ENCODE measurements around the gene OTUD5. TPM values are rescaled to one million over a fixed set of nuclear protein-coding genes. Genes with fewer than 3 reads are reported as not detected.

Gene OTUD5
- total RNA-seq, 1 experiment from 2014 or later: 26.4 TPM

- DNase-seq (ENCODE audit: low spot score): peak; percentile 74
Measured at GRCh38 chrX:48911412-48912182, 45.8 kb downstream of the OTUD5 start, which contains the start of gene SLC35A2. Gene SLC35A2, minus strand, starts transcription at chrX:48911646. Its CDS starts 10 bp downstream, at chrX:48911636.

GRCh38 chrX:48910926-48911411 lies 46.4 kb downstream of the OTUD5 start:
- DNase-seq (ENCODE audit: low spot score): no peak

DNA sequence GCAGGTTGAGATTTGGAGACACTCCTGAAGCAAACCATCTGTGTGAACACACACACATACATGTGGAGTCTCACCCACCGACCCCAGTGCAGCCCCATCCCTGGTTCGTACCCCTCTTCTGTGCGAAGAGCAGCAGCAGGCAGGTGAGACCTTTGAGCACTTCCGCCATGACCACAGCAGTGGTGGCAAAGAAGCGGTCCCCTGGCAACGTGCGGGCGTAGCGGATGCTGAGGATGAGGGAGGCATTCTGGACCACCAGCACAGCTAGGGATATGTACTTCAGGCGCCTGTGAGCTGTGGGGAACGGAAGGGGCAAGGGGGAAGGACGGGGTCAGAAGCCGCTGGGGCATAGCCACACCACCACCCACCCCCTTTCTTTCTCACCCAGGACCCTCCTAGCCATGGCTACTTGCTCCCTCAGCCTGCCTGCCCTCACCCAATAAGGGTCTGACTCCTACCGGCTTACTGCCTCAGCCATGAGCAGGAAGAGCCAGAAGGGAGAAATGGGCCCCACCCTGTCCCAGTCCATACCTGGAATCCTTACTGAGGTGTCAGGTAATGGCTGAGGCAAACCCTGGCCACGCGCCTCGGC lies 47.6 kb downstream of the OTUD5 start:
- no peak for DNase-seq (ENCODE audit: low spot score)

DNA sequence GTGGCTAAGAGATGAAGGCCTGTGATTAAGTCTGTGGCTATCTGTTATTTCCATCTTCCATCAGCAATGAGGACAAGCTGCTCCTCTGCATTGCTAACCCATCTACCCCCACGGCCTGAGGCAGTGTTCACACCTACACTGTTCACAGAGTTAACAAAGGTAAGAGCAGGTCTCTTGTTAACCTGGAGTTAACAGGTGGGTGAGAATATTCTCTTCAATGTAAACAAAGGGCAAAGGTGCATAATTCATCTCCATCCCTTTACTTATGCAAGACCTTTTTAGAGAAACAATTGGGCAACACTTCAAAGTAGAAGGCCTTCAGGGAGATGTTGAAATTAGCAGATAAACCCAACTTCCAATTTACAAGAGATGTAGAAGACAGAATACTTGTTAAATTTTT lies 48.8 kb downstream of the OTUD5 start:
- DNase-seq (ENCODE audit: low spot score): no peak

DNA sequence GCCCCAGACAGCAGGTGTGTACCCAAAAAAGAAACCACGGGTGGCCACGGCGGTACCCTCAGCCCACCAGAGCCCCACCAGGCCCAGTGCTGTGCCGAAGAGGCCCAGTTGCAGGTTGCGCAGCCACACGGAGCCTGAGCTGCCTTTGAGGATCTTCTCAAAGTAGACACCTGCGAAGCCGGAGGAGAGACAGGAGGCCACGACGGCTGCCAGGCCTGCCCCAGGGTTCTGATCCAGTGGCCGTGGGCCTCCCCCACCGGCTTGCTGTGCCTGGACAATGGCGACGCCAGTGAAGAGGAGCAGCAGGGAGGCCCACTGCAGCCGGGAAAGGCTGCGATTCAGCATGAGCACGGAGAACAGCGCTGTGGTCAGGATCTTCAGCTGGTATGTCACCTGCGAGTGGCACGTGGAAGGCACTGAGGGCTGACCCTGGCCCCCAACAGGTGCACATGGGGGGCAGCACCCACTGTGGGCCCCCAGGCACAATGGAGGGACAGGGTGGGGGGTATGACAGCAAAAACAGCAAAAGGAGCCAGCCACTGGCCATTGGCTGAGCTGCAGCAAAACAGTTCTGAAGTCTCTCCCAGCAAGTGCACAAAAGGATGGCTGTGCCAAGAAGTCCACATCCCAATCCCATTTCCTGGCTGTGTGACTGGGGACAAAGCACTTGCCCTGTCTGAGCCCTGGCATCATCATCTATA lies 52.2 kb downstream of the OTUD5 start:
- no peak for DNase-seq (ENCODE audit: low spot score)

- no peak for DNase-seq (ENCODE audit: low spot score)
Measured at GRCh38 chrX:48904626-48905025, 52.8 kb downstream of the OTUD5 start.

GRCh38 chrX:48904180-48904579 lies 53.2 kb downstream of the OTUD5 start:
- DNase-seq (ENCODE audit: low spot score): no peak

DNA sequence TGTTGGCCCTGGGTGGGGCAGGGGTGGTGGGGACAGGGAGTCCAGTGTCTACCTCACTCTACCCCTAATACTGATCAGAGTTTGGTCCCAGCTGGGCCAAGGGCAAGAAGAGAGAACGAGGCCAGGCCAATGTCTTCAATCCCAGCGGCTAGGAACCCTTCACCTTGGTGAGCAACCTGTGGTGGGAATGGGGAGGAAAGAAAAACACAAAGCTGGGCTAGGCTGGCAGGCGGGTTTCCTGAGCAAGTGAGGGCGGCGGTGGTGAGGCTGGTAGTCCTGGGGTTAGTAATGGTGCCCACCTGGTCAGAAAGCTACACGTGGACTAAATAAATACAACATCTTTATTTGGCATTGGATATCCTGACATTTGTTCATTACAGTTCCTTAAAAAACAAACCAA lies 54.1 kb downstream of the OTUD5 start:
- no peak for DNase-seq (ENCODE audit: low spot score)

DNA sequence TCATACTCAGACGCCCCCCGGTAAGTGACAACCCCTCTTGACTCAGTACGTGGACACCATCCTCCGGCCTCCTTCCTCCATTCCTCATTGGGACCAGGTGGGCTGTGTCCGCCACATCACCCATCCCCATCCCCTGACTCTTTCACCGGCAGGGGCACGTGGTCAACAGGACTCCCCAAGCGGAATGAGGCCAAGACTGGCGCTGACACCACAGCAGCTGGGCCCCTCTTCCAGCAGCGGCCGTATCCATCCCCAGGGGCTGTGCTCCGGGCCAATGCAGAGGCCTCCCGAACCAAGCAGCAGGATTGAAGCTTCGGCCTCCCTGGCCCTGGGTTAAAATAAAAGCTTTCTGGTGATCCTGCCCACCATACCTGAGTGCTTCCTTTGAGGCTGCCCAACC lies 54.6 kb downstream of the OTUD5 start:
- no peak for DNase-seq (ENCODE audit: low spot score)

- no peak for DNase-seq (ENCODE audit: low spot score)
Measured at GRCh38 chrX:48902135-48902534, 55.3 kb downstream of the OTUD5 start.

DNA sequence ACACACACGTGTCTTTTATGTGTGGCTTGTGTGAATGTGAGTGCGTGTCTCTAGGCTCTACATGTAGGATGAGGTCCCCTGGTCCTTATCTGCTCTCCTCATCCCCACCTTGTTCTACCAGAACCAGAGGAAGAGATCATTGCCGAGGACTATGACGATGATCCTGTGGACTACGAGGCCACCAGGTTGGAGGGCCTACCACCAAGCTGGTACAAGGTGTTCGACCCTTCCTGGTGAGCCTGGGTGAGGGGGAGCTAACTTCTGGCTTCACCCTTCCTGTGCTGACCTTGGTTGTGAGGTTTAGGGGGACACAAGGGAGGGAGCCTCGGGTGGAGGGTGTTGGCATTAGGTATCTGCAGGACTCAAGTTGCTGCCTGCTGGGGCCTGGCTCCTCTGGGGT lies 56.3 kb downstream of the OTUD5 start:
- no peak for DNase-seq (ENCODE audit: low spot score)

DNA sequence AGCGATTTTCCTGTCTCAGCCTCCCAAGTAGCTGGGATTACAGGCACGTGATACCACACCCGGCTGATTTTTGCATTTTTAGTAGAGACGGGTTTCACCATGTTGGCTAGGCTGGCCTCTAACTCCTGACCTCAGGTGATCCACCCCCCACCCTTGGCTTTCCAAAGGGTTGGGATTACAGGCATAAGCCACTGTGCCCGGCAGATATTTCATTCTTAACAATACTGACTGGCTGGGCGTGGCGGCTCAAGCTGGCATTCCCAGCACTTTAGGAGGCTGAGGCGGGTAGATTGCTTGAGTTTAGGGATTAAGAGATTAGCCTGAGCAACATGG lies 58.4 kb downstream of the OTUD5 start:
- no peak for DNase-seq (ENCODE audit: low spot score)

DNA sequence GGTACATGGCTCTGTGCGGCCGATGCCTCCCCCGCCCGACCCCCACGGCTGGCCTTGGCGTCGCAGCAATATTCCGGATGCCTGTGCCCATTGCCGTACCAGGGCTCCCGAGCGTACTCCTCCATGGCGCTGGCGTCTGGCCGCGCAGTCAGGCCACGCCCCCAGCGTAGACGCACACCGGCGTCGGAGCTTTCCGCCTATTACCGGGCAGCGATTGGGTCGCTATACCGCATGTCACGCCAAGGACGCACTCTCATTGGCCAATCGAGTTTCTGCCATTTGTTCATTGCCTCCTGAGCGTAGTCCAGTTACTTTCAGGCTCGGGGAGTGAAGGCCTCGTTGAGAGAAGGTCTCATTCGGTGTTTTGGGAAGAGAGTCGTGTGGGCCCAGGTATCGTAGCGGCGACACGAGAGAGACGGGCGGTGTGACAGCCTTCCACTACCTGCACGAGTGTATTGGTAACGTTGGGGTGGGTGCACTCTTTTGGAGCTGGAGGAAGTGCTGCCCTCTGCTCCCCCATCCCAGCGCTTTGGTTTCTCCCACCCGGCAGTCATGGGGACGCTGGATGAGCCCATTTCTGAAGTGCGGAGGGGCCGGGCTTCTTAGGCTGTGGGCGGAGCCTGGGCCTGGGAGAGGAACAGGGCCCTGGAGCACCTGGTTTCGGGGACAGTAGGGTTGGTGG lies 59.6 kb downstream of the OTUD5 start, which contains the start of the genes PQBP1 and TIMM17B:
PQBP1 (plus strand) TSS at position 306 of the 682 bp plus-strand sequence. CDS start 580 bp downstream, outside the sequence.
TIMM17B (minus strand) TSS at position 144 of the 682 bp plus-strand sequence; CDS start at position 125, 19 bp downstream.
- DNase-seq (ENCODE audit: low spot score): peak; percentile 93

- peak; percentile 69 for DNase-seq (ENCODE audit: low spot score)
Measured at GRCh38 chrX:48897157-48897624, 60.2 kb downstream of the OTUD5 start.

DNA sequence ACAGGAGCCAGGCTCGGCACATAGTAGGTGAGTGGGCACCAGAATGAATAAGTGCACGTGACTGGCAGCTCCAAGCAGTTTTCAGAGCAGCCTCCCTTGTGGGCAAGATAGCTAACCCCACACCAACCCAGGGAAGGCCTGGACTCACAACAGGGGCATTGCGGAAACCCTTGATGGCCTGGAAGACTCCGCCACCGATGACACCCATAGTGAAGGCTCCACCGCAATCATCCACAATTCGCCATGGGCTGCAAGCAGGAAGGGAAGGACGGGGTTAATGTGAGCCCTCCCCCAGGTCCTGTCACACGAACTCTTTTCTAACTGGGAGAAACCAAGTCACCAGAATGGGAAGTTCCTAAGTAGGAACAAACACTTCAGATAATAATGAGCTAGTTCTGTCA lies 60.8 kb downstream of the OTUD5 start:
- no peak for DNase-seq (ENCODE audit: low spot score)

GRCh38 chrX:48894891-48895290 lies 62.5 kb downstream of the OTUD5 start:
- no peak for DNase-seq (ENCODE audit: low spot score)

DNA sequence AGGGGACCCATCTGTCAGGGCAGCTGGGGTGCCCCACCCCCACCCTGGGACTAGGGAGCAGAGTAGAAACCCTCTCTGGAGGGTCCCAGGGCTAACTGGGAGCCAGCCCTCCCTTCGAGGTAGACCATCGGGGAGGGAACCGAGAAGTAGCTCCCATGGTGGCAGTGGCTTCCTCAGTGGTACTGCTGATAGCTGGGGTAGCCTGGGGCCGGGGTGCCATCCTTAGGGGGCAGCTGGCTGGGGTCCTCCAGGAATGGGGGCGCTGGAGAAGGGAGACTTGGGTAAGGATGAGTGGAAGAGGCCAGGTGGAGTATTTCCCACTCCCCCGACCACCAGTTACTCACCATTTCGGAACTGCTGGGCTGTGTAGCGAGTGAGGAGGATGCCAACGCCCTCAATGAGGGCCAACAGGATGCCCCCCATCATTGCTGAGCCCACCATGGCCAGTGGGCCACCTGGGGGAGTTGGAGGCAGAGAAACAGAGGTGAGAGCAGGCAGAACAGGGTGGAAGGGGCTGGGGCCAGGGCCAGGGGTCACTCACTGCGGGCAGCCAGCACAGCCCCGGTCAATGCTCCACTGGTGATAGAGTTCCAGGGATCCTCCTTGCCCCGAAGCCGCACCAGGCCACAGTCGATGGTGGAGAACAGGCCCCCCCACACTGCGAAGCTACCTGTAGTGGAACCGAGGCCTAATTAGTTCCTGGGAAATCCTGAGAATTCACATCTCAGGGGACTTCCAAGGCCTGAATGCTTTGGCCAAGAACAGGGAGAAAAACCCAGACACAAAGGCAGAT lies 63.7 kb downstream of the OTUD5 start:
- no peak for DNase-seq (ENCODE audit: low spot score)

DNA sequence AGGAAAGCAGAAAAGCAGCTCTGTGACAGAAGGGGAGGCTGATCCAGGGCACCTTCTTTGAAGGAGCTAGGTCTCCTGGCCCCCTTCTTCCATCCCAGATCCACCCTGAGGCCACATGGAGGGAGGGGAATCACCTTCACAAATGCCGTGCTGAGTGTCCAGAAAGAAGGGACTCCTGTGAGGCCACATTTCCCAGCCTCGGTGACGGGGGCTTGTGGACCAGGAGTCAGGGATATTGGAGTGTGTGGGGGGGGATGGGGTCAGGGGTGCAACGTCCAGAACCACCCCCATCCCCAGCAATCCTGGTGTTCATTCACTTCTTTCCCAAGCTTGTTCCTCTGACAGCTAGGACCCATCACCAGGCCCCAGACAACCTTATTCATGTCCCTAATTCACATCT lies 64.5 kb downstream of the OTUD5 start:
- no peak for DNase-seq (ENCODE audit: low spot score)

DNA sequence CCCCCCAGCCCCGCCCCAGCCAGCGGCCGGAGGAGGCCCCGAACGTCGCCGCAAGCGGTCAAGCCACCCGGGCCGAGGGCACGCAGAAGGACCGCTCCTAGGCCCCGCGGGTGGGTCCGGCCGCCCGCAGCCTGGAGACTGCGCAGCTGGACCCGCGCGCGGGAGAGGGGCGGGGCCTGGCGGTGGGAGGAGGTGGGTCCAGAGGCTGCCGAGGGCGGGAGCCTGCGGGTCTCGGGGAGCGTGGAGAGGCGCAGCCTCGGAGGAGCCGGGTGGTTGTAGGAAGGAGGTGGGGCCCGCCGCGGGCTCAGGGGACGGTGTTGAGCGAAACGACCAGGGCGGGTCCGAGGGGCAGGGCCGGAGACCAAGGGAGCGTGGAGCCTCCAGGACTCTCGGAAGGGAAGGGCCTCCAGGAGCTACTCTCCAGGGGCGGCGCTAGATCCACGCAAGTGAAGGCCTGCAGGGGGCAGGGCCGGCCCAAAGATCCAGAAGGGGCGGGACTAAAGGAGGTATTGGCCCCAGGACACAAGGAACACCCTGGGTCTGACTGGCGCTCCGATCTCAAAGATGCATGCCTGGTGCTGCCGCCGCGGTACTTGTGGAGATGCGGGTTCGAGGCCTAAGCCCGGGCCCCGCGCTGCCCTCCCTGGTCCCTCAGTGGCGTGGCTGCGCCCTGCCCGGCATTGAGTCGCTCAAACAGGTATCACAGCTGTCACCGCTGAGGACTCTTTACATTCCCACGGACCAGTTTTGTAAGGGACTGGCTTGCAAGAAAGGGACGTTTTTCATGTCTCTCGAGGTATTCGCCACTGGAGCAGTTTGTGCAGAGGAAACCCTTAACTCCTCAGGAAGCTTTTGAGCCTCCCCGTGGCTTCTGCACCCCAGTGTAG lies 65.8 kb downstream of the OTUD5 start:
- DNase-seq (ENCODE audit: low spot score): no peak

GRCh38 chrX:48890934-48891401 lies 66.4 kb downstream of the OTUD5 start:
- no peak for DNase-seq (ENCODE audit: low spot score)
